Adrenal gland (tissue), 12 donors: ENCODE data around the gene PCED1B. TPM values are rescaled to one million over a fixed set of nuclear protein-coding genes. Genes with fewer than 3 reads are reported as not detected.

Experiments
- DNase-seq, 7 donors: peaks; one replicate each; pipeline ENCODE4 v3.0.0-alpha.2; 2019 to 2020
- H3K27ac ChIP-seq, 5 donors: fragments of 200-600 bp; sonication (generic) in 4 of 5; 1 replicate in 3 of 5; 2 replicates in 2 of 5; pipeline versions ENCODE4 v1.5.1 to v1.8.0; 2016 to 2020; ENCODE audit warnings: mild to moderate bottlenecking in 1 of 5
- H3K27me3 ChIP-seq: fragments of 200-600 bp; 2 replicates; pipeline ENCODE4 v1.8.0; 2021
- H3K36me3 ChIP-seq, 2 donors: fragments of 200-600 bp; replicated peaks in 1 of 2; 1 replicate in 1 of 2; 2 replicates in 1 of 2; pipeline versions ENCODE4 v1.5.1 to v1.8.0; 2018 to 2022
- H3K4me1 ChIP-seq, 2 donors: fragments of 200-600 bp; replicated peaks in 1 of 2; 1 replicate in 1 of 2; 2 replicates in 1 of 2; pipeline versions ENCODE4 v1.5.1 to v1.8.0; 2018 to 2021
- H3K4me3 ChIP-seq, 4 donors: fragments of 200-600 bp; sonication (generic) in 3 of 4; one replicate each; pipeline ENCODE4 v1.5.1; 2016 to 2018
- H3K9me3 ChIP-seq, 3 donors: fragments of 200-600 bp; sonication (generic) in 1 of 3; replicated peaks in 1 of 3; 1 replicate in 2 of 3; 2 replicates in 1 of 3; pipeline versions ENCODE4 v1.5.1 to v1.8.0; 2016 to 2021
- CTCF ChIP-seq, 6 experiments: fragments of 450-650 bp in 4 of 6; fragments of 200-600 bp in 2 of 6; sonication (generic) in 1 of 6; IDR thresholded peaks; 1 replicate in 5 of 6; 2 replicates in 1 of 6; pipeline versions ENCODE4 v1.5.1 to v1.8.0; 2016 to 2021; ENCODE audit warnings: antibody characterized with exemption in 6 of 6, mild to moderate bottlenecking in 2 of 6, moderate library complexity in 1 of 6
- POLR2A ChIP-seq, 2 donors: fragments of 450-650 bp; IDR thresholded peaks; one replicate each; pipeline ENCODE4 v1.6.1; 2017; ENCODE audit warnings: antibody characterized with exemption in 2 of 2, mild to moderate bottlenecking in 2 of 2, moderate library complexity in 1 of 2
- WGBS, 4 donors: extraction: QIAGEN DNeasy Blood & Tissue Kit in 2 of 4; methylation state at CpG; one replicate each; pipeline versions ENCODE4 v1.1.5 to v1.1.7; 2013 to 2017; 5-methylcytosine and 5-hydroxymethylcytosine counted together
- intact Hi-C, 2 donors: fragments of 100-400 bp; cut with DNase I; formaldehyde crosslinking; loops; one replicate each; pipeline versions ENCODE4 v1.14.1 to v1.15.0; 2022 to 2023
- polyA plus RNA-seq, 3 donors: library from polyadenylated mRNA; stranded (reverse); fragments of 200-250 nt in 2 of 3; fragments of 350-450 nt in 1 of 3; fragmentation: Illumina TruSeq in 1 of 3; extraction: RNeasy Lipid Tissue Mini Kit (QIAGEN cat#74804) in 1 of 3; gene quantifications; one replicate each; pipeline ENCODE4 v1.2.3, GENCODE V29; 2013 to 2014
- total RNA-seq, 9 donors: library from RNA; depleted of rRNA in 4 of 9; stranded (reverse); fragments of >200 nt in 4 of 9; fragments of 120-200 nt in 1 of 9; fragmentation: NEBNext Ultra II Directional in 1 of 9; extraction: Animal tissue kit (Norgen Biotek cat#: 25700) in 1 of 9; gene quantifications; one replicate each; pipeline versions ENCODE4 v1.1.0 to v1.2.4, GENCODE V29; 2013 to 2023
- donor health status: healthy with polysubstance abuse.
- donor health status: Bipolar disorder and iron deficiency.
- donor health status: DM: yes; HTN: yes; CAD: no.
- donor health status: DM: no; HTN: no; CAD: no.
- donor health status: DM: no; HTN: no; CAD: no.
- donor health status: DM: yes; HTN: yes; CAD: no.

PCED1B gene
- total and polyA plus RNA-seq, 12 donors = 8.0 to 110 (median 39.9) TPM

- no peak for DNase-seq
- Histone ChIP-seq H3K36me3 (no peaks in the 10 kb centered on the region), H3K4me1 (peaks cover 6 to 33% of the 10 kb centered on the region in 2 donors), H3K4me3 (no peak overlapping the region), H3K9me3 (no peaks in the 10 kb centered on the region), H3K27me3 (no peaks in the 10 kb centered on the region), H3K27ac (no peak overlapping the region)
- TF ChIP-seq CTCF (IDR thresholded peaks at IDR 0.05) (no peak), POLR2A (IDR thresholded peaks at IDR 0.05) (no peak)
- WGBS, 4 donors = 91 to 95% (median 94%) methylated on average over 17 of the region's 17 CpGs
- intact Hi-C loops = loop anchor here in 1 of 2 donors (5.0 to 10.0 kb wide), 2 partner anchors 40 to 147 kb away; no protein-coding TSS in a partner anchor
Observed at GRCh38 chr12:47077206-47078085, 2.0 kb upstream of the PCED1B start.

- Histone ChIP-seq H3K36me3 (no peaks in the 10 kb centered on the region), H3K4me3 (peak overlapping the region in 1 of 4 donors; percentile 90), H3K27me3 (no peaks in the 10 kb centered on the region), H3K27ac (no peak overlapping the region), H3K4me1 (peaks cover 6 to 35% of the 10 kb centered on the region in 2 donors), H3K9me3 (no peaks in the 10 kb centered on the region)
- 92 to 96% (median 96%) methylated on average over 8 of the region's 8 CpGs for WGBS, 4 donors
- TF ChIP-seq CTCF (IDR thresholded peaks at IDR 0.05) = no peak
- TF ChIP-seq POLR2A (IDR thresholded peaks at IDR 0.05) = no peak
- no peak for DNase-seq
- intact Hi-C loops = loop anchor here in 1 of 2 donors (5.0 to 10.0 kb wide), 2 partner anchors 41 to 147 kb away; no protein-coding TSS in a partner anchor
Observed at GRCh38 chr12:47078086-47078395, 1.4 kb upstream of the PCED1B start.

DNA sequence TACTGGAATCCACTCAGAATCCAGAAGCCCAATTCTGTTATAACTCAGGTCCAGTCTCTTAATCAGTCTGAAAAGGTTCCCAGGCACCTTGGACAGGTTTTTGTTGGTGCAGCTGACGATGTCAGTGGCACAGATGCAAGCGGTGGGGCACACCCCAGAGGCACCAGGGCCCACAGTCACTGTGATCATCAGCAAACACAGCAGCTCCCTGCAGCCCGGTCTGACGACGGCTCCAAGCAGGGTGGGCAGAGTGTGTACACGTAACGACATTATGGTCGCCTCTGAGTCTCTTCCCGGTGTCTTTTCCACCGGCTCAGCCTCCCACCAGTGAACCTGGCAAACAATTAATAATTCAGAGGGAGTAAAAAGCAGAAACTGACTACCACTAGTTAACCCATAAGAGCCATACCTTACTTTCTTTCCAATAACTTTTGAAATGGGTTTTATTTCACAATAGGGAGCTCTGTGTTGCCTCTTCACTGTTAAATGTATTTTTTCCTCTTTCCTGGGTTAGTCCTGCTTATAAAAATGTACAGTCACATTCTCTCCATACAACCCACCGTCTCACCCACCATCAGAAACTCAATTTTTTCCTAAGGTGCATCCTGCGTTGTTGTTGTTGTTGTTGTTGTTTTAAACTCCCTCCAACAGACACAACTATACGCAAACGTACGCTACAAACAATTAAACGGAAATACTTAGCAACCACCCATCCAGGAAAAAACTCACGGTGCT is 521 bp upstream of the PCED1B start:
- Histone ChIP-seq H3K4me1 (peaks cover 6 to 37% of the 10 kb centered on the region in 2 donors), H3K4me3 (peak overlapping the region in 3 of 4 donors; percentile 56 to 90 (median 58))
- DNase-seq = peak; percentile 46 to 74 (median 54)

More for the DNA sequence above, 521 bp upstream of the PCED1B start:
- Histone ChIP-seq H3K27me3 (no peaks in the 10 kb centered on the region), H3K9me3 (no peaks in the 10 kb centered on the region), H3K27ac (peak overlapping the region; percentile 15 to 93 (median 90)), H3K36me3 (no peaks in the 10 kb centered on the region)
- WGBS, 4 donors = 2 to 8% (median 4%) methylated on average over 12 to 17 of the region's 17 CpGs
- intact Hi-C loops = loop anchor here in 1 of 2 donors (5.0 to 10.0 kb wide), 2 partner anchors 42 to 146 kb away; no protein-coding TSS in a partner anchor
- TF ChIP-seq CTCF (IDR thresholded peaks at IDR 0.05) (no peak), POLR2A (IDR thresholded peaks at IDR 0.05) (peak in 1 of 2 donors; percentile 37)
